WTC11 (cell line): ENCODE results near the gene STXBP6.

ENCODE experiments used
- GTF2I ChIP-seq: fragments of 250-450 bp; sonication (Bioruptor Pico); conservative IDR thresholded peaks from 2 replicates; pipeline ENCODE4 v1.4.0; 2021; ENCODE audit warnings: mild to moderate bottlenecking
- KAT7 ChIP-seq: sonication (generic); formaldehyde crosslinking; IDR thresholded peaks from 2 replicates; pipeline ENCODE4 v1.8.1; 2023; ENCODE audit warnings: missing genetic modification reagents, mild to moderate bottlenecking, borderline replicate concordance
- NFYB ChIP-seq: sonication (generic); formaldehyde crosslinking; conservative IDR thresholded peaks from 2 replicates; pipeline ENCODE4 v1.8.0; 2022; ENCODE audit warnings: low read depth, missing genetic modification reagents
- NR2C2 ChIP-seq: sonication (generic); formaldehyde crosslinking; IDR thresholded peaks from 2 replicates; pipeline ENCODE4 v1.8.0; 2022; ENCODE audit warnings: mild to moderate bottlenecking, missing genetic modification reagents
- SOX15 ChIP-seq: fragments of 250-450 bp; sonication (Bioruptor Pico); IDR thresholded peaks from 2 replicates; pipeline ENCODE4 v1.9.0; 2021; ENCODE audit warnings: mild to moderate bottlenecking
- TEAD1 ChIP-seq: sonication (generic); formaldehyde crosslinking; IDR thresholded peaks from 2 replicates; pipeline ENCODE4 v1.8.0; 2022; ENCODE audit warnings: mild to moderate bottlenecking, missing genetic modification reagents
- ZNF232 ChIP-seq: sonication (generic); formaldehyde crosslinking; IDR thresholded peaks from 2 replicates; pipeline ENCODE4 v1.8.0; 2022; ENCODE audit warnings: mild to moderate bottlenecking, missing genetic modification reagents
- TF ChIP-seq, protein P1 (sequence below): sonication (generic); formaldehyde crosslinking; IDR thresholded peaks from 2 replicates; pipeline ENCODE4 v1.8.0; 2022; ENCODE audit warnings: mild to moderate bottlenecking, missing genetic modification reagents
- TF ChIP-seq, protein P2 (sequence below): fragments of 200-600 bp; IDR thresholded peaks from 2 replicates; pipeline ENCODE4 v1.8.0; 2022; ENCODE audit warnings: antibody characterized with exemption
- TF ChIP-seq, protein P3 (sequence below): sonication (generic); formaldehyde crosslinking; IDR thresholded peaks from 2 replicates; pipeline ENCODE4 v1.8.0; 2023; ENCODE audit warnings: mild to moderate bottlenecking, missing genetic modification reagents
- TF ChIP-seq, protein P4 (sequence below): sonication (generic); formaldehyde crosslinking; IDR thresholded peaks from 2 replicates; pipeline ENCODE4 v1.8.0; 2023; ENCODE audit warnings: missing genetic modification reagents, mild to moderate bottlenecking, borderline replicate concordance

DNA sequence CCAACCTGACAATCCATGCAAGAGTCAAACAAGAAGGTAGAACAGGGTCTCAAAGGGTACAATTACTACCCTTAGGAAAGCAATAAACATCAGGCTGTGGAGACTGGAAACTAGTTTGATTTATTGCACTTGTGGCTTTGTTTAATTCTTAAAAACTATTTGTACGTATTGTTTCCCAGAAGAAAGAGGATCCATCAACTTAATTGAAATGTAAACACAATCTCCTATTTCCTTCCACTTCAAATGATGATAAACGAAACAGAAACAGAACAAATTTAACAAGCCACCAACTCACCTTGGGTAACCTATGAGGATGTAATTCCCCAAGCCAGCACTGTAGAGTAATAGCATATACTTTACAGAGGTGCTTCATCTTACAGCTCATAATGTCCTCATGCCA is 8.0 kb downstream of the STXBP6 start:
- TF ChIP-seq SOX15 (CRISPR knock-in tag), result no peak
- TF ChIP-seq, protein P1, sequence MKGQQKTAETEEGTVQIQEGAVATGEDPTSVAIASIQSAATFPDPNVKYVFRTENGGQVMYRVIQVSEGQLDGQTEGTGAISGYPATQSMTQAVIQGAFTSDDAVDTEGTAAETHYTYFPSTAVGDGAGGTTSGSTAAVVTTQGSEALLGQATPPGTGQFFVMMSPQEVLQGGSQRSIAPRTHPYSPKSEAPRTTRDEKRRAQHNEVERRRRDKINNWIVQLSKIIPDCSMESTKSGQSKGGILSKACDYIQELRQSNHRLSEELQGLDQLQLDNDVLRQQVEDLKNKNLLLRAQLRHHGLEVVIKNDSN, result no peak
- TF ChIP-seq, protein P2, sequence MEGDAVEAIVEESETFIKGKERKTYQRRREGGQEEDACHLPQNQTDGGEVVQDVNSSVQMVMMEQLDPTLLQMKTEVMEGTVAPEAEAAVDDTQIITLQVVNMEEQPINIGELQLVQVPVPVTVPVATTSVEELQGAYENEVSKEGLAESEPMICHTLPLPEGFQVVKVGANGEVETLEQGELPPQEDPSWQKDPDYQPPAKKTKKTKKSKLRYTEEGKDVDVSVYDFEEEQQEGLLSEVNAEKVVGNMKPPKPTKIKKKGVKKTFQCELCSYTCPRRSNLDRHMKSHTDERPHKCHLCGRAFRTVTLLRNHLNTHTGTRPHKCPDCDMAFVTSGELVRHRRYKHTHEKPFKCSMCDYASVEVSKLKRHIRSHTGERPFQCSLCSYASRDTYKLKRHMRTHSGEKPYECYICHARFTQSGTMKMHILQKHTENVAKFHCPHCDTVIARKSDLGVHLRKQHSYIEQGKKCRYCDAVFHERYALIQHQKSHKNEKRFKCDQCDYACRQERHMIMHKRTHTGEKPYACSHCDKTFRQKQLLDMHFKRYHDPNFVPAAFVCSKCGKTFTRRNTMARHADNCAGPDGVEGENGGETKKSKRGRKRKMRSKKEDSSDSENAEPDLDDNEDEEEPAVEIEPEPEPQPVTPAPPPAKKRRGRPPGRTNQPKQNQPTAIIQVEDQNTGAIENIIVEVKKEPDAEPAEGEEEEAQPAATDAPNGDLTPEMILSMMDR, result no peak
- TF ChIP-seq NFYB (CRISPR knock-in tag), result no peak
- TF ChIP-seq, protein P3, sequence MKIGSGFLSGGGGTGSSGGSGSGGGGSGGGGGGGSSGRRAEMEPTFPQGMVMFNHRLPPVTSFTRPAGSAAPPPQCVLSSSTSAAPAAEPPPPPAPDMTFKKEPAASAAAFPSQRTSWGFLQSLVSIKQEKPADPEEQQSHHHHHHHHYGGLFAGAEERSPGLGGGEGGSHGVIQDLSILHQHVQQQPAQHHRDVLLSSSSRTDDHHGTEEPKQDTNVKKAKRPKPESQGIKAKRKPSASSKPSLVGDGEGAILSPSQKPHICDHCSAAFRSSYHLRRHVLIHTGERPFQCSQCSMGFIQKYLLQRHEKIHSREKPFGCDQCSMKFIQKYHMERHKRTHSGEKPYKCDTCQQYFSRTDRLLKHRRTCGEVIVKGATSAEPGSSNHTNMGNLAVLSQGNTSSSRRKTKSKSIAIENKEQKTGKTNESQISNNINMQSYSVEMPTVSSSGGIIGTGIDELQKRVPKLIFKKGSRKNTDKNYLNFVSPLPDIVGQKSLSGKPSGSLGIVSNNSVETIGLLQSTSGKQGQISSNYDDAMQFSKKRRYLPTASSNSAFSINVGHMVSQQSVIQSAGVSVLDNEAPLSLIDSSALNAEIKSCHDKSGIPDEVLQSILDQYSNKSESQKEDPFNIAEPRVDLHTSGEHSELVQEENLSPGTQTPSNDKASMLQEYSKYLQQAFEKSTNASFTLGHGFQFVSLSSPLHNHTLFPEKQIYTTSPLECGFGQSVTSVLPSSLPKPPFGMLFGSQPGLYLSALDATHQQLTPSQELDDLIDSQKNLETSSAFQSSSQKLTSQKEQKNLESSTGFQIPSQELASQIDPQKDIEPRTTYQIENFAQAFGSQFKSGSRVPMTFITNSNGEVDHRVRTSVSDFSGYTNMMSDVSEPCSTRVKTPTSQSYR, result no peak
- TF ChIP-seq, protein P4, sequence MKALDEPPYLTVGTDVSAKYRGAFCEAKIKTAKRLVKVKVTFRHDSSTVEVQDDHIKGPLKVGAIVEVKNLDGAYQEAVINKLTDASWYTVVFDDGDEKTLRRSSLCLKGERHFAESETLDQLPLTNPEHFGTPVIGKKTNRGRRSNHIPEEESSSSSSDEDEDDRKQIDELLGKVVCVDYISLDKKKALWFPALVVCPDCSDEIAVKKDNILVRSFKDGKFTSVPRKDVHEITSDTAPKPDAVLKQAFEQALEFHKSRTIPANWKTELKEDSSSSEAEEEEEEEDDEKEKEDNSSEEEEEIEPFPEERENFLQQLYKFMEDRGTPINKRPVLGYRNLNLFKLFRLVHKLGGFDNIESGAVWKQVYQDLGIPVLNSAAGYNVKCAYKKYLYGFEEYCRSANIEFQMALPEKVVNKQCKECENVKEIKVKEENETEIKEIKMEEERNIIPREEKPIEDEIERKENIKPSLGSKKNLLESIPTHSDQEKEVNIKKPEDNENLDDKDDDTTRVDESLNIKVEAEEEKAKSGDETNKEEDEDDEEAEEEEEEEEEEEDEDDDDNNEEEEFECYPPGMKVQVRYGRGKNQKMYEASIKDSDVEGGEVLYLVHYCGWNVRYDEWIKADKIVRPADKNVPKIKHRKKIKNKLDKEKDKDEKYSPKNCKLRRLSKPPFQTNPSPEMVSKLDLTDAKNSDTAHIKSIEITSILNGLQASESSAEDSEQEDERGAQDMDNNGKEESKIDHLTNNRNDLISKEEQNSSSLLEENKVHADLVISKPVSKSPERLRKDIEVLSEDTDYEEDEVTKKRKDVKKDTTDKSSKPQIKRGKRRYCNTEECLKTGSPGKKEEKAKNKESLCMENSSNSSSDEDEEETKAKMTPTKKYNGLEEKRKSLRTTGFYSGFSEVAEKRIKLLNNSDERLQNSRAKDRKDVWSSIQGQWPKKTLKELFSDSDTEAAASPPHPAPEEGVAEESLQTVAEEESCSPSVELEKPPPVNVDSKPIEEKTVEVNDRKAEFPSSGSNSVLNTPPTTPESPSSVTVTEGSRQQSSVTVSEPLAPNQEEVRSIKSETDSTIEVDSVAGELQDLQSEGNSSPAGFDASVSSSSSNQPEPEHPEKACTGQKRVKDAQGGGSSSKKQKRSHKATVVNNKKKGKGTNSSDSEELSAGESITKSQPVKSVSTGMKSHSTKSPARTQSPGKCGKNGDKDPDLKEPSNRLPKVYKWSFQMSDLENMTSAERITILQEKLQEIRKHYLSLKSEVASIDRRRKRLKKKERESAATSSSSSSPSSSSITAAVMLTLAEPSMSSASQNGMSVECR (CRISPR knock-in tag), result no peak
- no peak for TF ChIP-seq TEAD1 (CRISPR knock-in tag)
- no peak for TF ChIP-seq KAT7 (CRISPR knock-in tag)
- no peak for TF ChIP-seq NR2C2 (CRISPR knock-in tag)
- no peak for TF ChIP-seq GTF2I (CRISPR knock-in tag)
- TF ChIP-seq ZNF232 (CRISPR knock-in tag), result no peak
